Activated T-cell treated with anti-CD3 and anti-CD28 coated beads, Interleukin-2, amount 50 U/mL, for 1 hour (primary cell): ENCODE measurements around the gene DEAF1.

Experiments used
- DNase-seq: peaks from one replicate; pipeline ENCODE4 v3.0.0-alpha.2; 2020

The DEAF1 gene

GRCh38 chr11:643849-644738, 50.9 kb downstream of the DEAF1 start:
- no peak for DNase-seq

GRCh38 chr11:643366-643765, 51.7 kb downstream of the DEAF1 start:
- no peak for DNase-seq

GRCh38 chr11:641806-642370, 53.1 kb downstream of the DEAF1 start:
- no peak for DNase-seq

- DNase-seq, result no peak
These were observed 54.9 kb downstream of the DEAF1 start for GRCh38 chr11:640021-640706.

- DNase-seq, result no peak
These were observed 55.6 kb downstream of the DEAF1 start for GRCh38 chr11:639332-639955.

- DNase-seq, result no peak
These were observed 56.2 kb downstream of the DEAF1 start for GRCh38 chr11:638631-639331.

- DNase-seq, result no peak
These were observed 57.2 kb downstream of the DEAF1 start for GRCh38 chr11:637593-638521.

GRCh38 chr11:637333-637592, 57.8 kb downstream of the DEAF1 start:
- no peak for DNase-seq

- DNase-seq, result no peak
These were observed 58.3 kb downstream of the DEAF1 start, which contains the start of gene DRD4 for GRCh38 chr11:636511-637332. Gene DRD4, plus strand, starts transcription at chr11:637269. Its CDS starts 36 bp downstream, at chr11:637305.

GRCh38 chr11:635945-636510, 59.0 kb downstream of the DEAF1 start:
- no peak for DNase-seq

GRCh38 chr11:630871-631270, 64.2 kb downstream of the DEAF1 start:
- DNase-seq, result no peak

GRCh38 chr11:629237-629583, 65.8 kb downstream of the DEAF1 start:
- DNase-seq, result no peak

GRCh38 chr11:628056-628455, 67.0 kb downstream of the DEAF1 start:
- DNase-seq, result no peak

- no peak for DNase-seq
These were observed 67.8 kb downstream of the DEAF1 start for GRCh38 chr11:627308-627576.

- no peak for DNase-seq
These were observed 68.3 kb downstream of the DEAF1 start, which contains the start of gene SCT for GRCh38 chr11:626475-627307. Gene SCT, minus strand, starts transcription at chr11:627181. Its CDS starts 38 bp downstream, at chr11:627143.

GRCh38 chr11:625636-626268, 69.3 kb downstream of the DEAF1 start:
- no peak for DNase-seq

GRCh38 chr11:624705-625635, 70.1 kb downstream of the DEAF1 start, which contains the start of gene CDHR5:
Gene CDHR5, minus strand, starts transcription at chr11:624955. Its CDS starts 53 bp downstream, at chr11:624902.
- no peak for DNase-seq
